Large intestine (tissue), 3 donors: Measurements from ENCODE around the gene KIFAP3. TPM values are rescaled to one million over a fixed set of nuclear protein-coding genes. Genes with fewer than 3 reads are reported as not detected.
"Not testable (repeated sequence)": the region's sequence is repeated elsewhere in the genome, so short reads cannot be mapped to it uniquely, and the experiment has no call there.

ENCODE experiments used
- DNase-seq, 2 donors: peaks; one replicate each; pipeline versions ENCODE4 v3.0.0 to v3.0.0-alpha.2; 2013
- H3K27ac ChIP-seq: one replicate; pipeline ENCODE4 v1.5.1; 2013; ENCODE audit warnings: low read length
- H3K27me3 ChIP-seq: 2 replicates; pipeline ENCODE4 v1.6.1; 2013; ENCODE audit warnings: low read length; ENCODE audit not compliant: control insufficient read depth, insufficient read depth
- H3K36me3 ChIP-seq: 2 replicates; pipeline ENCODE4 v1.6.1; 2013; ENCODE audit warnings: low read length; ENCODE audit not compliant: control insufficient read depth, insufficient read depth
- H3K4me1 ChIP-seq: one replicate; pipeline ENCODE4 v1.6.1; 2013; ENCODE audit warnings: low read length; ENCODE audit not compliant: control insufficient read depth, insufficient read depth
- H3K4me3 ChIP-seq: one replicate; pipeline ENCODE4 v1.5.1; 2013; ENCODE audit warnings: low read length
- H3K9me3 ChIP-seq: one replicate; pipeline ENCODE4 v1.6.1; 2013; ENCODE audit warnings: mild to moderate bottlenecking, low read depth, low read length, moderate library complexity; ENCODE audit not compliant: control insufficient read depth
- WGBS: methylation state at CpG from one replicate; pipeline ENCODE4 v1.1.5; 2013; ENCODE audit warnings: low lambda C conversion rate; ENCODE audit not compliant: insufficient coverage; 5-methylcytosine and 5-hydroxymethylcytosine counted together
- polyA plus RNA-seq: library from polyadenylated mRNA; unstranded; fragments of 120-200 nt; gene quantifications from one replicate; pipeline ENCODE4 v1.2.1, GENCODE V29; 2013

Gene KIFAP3
- polyA plus RNA-seq, 1 donor, result 24.5 TPM

GRCh38 chr1:170086399-170087032 is 12.0 kb upstream of the KIFAP3 start:
- DNase-seq, result no peak
- H3K9me3 ChIP-seq, result no peaks in the 10 kb centered on the region
- H3K27ac ChIP-seq, result no peak overlapping the region
- H3K27me3 ChIP-seq, result no peaks in the 10 kb centered on the region
- WGBS, result no CpG with 5 or more reads among the region's 2 CpGs
- H3K36me3 ChIP-seq, result no peaks in the 10 kb centered on the region
- H3K4me1 ChIP-seq, result no peaks in the 10 kb centered on the region
- H3K4me3 ChIP-seq, result no peak overlapping the region

- Histone ChIP-seq H3K4me1 (no peaks in the 10 kb centered on the region), H3K9me3 (no peaks in the 10 kb centered on the region), H3K36me3 (no peaks in the 10 kb centered on the region), H3K27ac (no peak overlapping the region), H3K4me3 (no peak overlapping the region), H3K27me3 (no peaks in the 10 kb centered on the region)
- DNase-seq, result no peak
- WGBS, result 80% methylated on average over 1 of the region's 2 CpGs
Measured at GRCh38 chr1:170085091-170085490, 10.6 kb upstream of the KIFAP3 start.

- Histone ChIP-seq H3K4me1 (no peaks in the 10 kb centered on the region), H3K27ac (no peak overlapping the region), H3K36me3 (no peaks in the 10 kb centered on the region), H3K9me3 (peaks cover 3% of the 10 kb centered on the region), H3K4me3 (no peak overlapping the region), H3K27me3 (no peaks in the 10 kb centered on the region)
- DNase-seq, result no peak
Measured at GRCh38 chr1:170078610-170079189, 4.2 kb upstream of the KIFAP3 start.

- Histone ChIP-seq H3K9me3 (peaks cover 3% of the 10 kb centered on the region), H3K4me3 (no peak overlapping the region), H3K4me1 (no peaks in the 10 kb centered on the region), H3K36me3 (no peaks in the 10 kb centered on the region), H3K27ac (no peak overlapping the region), H3K27me3 (no peaks in the 10 kb centered on the region)
- DNase-seq, result no peak
- 86% methylated on average over 1 of the region's 1 CpG for WGBS
Measured at GRCh38 chr1:170077926-170078325, 3.4 kb upstream of the KIFAP3 start.

GRCh38 chr1:170076952-170077351 is 2.5 kb upstream of the KIFAP3 start:
- not testable (repeated sequence) for H3K4me3 ChIP-seq, H3K4me1 ChIP-seq, H3K27me3 ChIP-seq, DNase-seq, H3K9me3 ChIP-seq, H3K27ac ChIP-seq, H3K36me3 ChIP-seq
- WGBS, result 100% methylated on average over 2 of the region's 5 CpGs

- Histone ChIP-seq H3K9me3 (peaks cover 3% of the 10 kb centered on the region), H3K4me1 (no peaks in the 10 kb centered on the region), H3K27me3 (no peaks in the 10 kb centered on the region), H3K36me3 (no peaks in the 10 kb centered on the region), H3K4me3 (no peak overlapping the region), H3K27ac (no peak overlapping the region)
- no peak for DNase-seq
Measured at GRCh38 chr1:170076199-170076598, 1.7 kb upstream of the KIFAP3 start.

GRCh38 chr1:170075186-170075585 is 691 bp upstream of the KIFAP3 start:
- Histone ChIP-seq H3K36me3 (no peaks in the 10 kb centered on the region), H3K9me3 (peaks cover 3% of the 10 kb centered on the region), H3K27me3 (no peaks in the 10 kb centered on the region), H3K27ac (peak overlapping the region; percentile 49), H3K4me1 (no peaks in the 10 kb centered on the region), H3K4me3 (peak overlapping the region; percentile 78)
- WGBS, result no CpG with 5 or more reads among the region's 3 CpGs
- no peak for DNase-seq

GRCh38 chr1:170073893-170074249 is 624 bp downstream of the KIFAP3 start:
- no peaks in the 10 kb centered on the region for H3K27me3 ChIP-seq
- peak overlapping the region; percentile 78 for H3K4me3 ChIP-seq
- H3K36me3 ChIP-seq, result no peaks in the 10 kb centered on the region
- H3K27ac ChIP-seq, result peak overlapping the region; percentile 74
- no peaks in the 10 kb centered on the region for H3K9me3 ChIP-seq
- WGBS, result 5% methylated on average over 4 of the region's 8 CpGs
- no peak for DNase-seq
- H3K4me1 ChIP-seq, result no peaks in the 10 kb centered on the region

GRCh38 chr1:170071378-170071777 is 3.1 kb downstream of the KIFAP3 start:
- Histone ChIP-seq H3K9me3 (no peaks in the 10 kb centered on the region), H3K4me3 (no peak overlapping the region), H3K36me3 (no peaks in the 10 kb centered on the region), H3K27ac (no peak overlapping the region), H3K4me1 (no peaks in the 10 kb centered on the region), H3K27me3 (no peaks in the 10 kb centered on the region)
- DNase-seq, result no peak
- WGBS, result no CpG with 5 or more reads among the region's 1 CpG

- DNase-seq, result no peak
- H3K4me3 ChIP-seq, result no peak overlapping the region
- no peak overlapping the region for H3K27ac ChIP-seq
- H3K27me3 ChIP-seq, result no peaks in the 10 kb centered on the region
- H3K36me3 ChIP-seq, result no peaks in the 10 kb centered on the region
- H3K9me3 ChIP-seq, result no peaks in the 10 kb centered on the region
- no peaks in the 10 kb centered on the region for H3K4me1 ChIP-seq
Measured at GRCh38 chr1:170068923-170069322, 5.6 kb downstream of the KIFAP3 start.

GRCh38 chr1:170067253-170067819 is 7.2 kb downstream of the KIFAP3 start:
- no peak overlapping the region for H3K4me3 ChIP-seq
- no peaks in the 10 kb centered on the region for H3K9me3 ChIP-seq
- WGBS, result no CpG with 5 or more reads among the region's 3 CpGs
- H3K4me1 ChIP-seq, result no peaks in the 10 kb centered on the region
- H3K36me3 ChIP-seq, result no peaks in the 10 kb centered on the region
- H3K27me3 ChIP-seq, result no peaks in the 10 kb centered on the region
- DNase-seq, result peak in 1 of 2 donors; percentile 17
- no peak overlapping the region for H3K27ac ChIP-seq
